GM18909 (cell line): ENCODE data around the gene PLCB1.

Source experiments
- ATAC-seq: cut with Tn5 transposase; IDR thresholded peaks from one replicate; pipeline ENCODE4 v1.9.1; 2021; ENCODE audit warnings: mild to moderate bottlenecking; ENCODE audit not compliant: unreplicated experiment, poor library complexity

The PLCB1 gene

GRCh38 chr20:8786383-8786782 lies 654.3 kb downstream of the PLCB1 start:
- no peak for ATAC-seq

DNA sequence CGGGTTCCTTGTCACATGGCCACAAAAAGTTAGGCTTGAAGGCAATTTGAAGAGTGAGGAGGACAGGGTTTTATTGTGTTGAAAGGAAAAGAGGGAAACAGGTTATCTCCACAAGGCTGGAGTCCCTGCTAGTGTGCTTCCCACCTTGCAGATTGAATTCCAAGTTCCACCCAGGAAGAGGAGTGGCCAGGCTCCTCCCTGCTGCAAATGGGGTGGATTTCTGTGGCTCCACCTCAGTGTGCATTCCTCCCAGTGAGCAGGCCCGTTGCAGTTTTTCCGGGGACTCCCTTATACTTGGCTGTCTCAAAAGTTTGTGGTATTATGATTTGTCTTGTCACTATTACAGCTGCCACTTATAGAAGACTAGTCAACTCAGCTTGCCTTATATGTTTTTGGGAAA lies 655.0 kb downstream of the PLCB1 start:
- ATAC-seq, result no peak

GRCh38 chr20:8788275-8788674 lies 656.2 kb downstream of the PLCB1 start:
- ATAC-seq, result no peak

DNA sequence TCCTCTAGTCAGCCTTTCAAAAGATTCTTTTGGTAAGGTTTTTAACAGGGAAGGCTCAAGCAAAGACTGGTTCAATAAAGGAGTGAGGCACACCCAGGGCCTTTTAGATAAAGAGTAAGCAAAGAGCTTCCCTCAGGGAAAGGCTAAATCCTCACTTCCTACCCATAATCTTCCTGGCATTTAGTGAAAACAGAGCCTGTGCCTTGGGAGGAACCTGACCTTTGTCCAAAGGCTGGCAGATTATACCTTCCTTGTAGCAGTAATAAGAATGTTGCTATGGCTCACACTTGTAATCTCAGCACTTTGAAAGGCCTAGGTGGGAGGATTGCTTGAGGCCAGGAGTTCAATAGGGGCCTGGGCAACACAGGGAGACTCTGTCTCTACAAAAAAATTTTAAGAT lies 656.8 kb downstream of the PLCB1 start:
- ATAC-seq, result no peak

DNA sequence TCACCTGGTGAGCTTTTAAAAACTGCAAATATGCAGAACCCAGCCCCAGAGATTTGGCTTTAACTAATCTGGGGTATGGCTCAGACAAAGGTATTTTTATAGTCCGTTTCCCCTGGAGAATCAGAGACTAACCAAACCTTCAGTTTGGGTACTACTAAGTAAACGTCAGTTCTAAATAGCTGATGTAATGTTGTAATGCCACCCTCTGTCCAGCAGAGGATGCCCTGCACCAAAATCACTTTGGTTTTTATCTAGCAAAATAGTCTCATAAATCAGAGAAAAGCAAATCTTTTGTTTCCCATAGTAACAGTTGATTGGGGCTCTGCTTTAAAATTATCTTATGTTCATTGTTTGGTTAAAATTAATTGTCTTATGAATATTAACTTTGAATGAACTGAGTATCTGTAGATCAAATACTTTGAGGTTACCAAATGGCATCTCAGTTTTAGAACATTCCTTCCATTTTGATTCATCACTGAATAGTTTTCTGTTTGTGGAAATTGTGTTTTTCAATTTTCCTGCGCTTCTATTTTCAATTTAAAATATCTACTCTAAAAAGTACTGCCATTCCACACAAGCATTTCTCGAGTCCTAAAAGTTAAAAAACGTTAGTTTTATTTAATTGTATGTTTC lies 658.5 kb downstream of the PLCB1 start:
- ATAC-seq, result peak; percentile 61

DNA sequence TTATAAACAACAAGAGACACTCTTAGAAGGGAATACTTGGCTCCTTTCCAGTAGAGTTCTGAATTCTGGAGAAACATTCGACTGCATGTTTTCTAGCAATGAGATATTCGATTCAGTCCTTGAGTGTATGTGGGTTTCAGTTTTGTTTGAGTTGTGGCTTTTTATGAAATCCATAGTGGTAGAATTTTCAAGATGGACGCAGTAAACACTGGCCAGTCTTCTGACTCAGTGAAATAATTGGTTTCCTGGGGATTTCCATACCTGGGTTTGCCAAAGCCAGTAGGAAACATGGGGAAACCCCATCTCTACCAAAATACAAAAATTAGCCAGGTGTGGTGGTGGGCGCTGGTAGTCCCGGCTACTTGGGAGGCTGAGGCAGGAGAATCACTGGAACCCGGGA lies 663.3 kb downstream of the PLCB1 start:
- no peak for ATAC-seq

DNA sequence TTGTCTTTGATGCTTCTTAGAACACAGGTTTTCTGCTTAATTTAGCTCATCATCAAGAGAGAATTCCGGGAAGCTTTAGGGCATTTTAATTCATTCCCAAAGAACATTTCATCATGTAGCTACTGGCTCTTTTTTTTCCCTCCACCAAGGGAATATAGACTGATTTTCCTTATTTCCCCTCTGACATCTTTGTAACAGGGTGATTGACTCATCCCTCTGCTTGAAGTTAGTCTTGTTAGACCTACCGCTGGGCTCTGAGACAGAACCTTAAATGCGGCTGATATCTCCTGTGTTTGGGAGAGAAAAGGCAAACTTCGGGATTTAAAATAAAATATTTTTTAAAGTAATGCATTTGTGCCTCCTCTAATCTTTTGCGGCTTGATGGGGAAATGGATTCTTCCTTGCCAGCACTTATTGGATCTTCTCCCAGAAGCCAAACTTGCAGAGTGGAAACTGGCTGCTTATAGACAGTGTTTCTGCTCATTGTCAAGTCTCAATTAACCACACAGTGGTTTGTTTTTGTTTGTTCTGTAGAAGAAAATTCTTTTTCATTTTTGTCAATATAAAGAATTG lies 664.1 kb downstream of the PLCB1 start:
- ATAC-seq, result no peak

DNA sequence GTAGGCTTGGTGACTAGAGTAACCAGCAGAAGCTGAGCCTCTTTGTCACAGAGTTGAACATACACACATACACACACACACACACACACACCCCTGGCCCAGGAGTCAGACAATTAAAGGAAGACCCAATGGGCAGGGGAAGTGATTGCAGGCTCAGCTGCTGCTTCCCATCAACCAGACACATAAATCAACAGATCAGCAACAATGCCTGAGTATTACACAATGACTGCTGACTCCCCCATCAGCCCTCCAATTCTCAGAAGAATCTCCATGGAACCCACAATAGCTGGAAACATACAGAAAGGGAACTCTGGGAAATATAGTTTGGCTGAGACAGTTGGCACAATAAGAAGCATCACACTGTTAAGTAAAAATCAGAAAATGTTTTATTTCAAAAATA lies 666.4 kb downstream of the PLCB1 start:
- no peak for ATAC-seq

DNA sequence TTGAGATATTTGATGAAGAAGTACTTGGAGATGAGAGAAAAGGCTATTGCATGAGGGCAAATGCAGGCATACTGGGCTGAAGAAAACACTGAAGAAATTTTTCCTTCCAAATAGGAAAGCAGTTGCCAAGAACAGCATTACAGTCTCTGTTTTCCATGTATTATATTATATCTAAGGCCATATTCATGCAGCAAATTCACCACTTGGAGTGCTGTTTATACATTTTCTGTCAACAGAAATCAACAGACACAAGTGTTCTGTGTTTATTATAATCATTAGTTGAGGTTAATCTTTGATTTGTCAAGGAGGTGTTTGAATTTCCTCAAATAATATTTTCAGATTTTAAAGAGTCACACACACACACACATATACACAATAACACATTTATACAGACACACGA lies 668.0 kb downstream of the PLCB1 start:
- no peak for ATAC-seq

DNA sequence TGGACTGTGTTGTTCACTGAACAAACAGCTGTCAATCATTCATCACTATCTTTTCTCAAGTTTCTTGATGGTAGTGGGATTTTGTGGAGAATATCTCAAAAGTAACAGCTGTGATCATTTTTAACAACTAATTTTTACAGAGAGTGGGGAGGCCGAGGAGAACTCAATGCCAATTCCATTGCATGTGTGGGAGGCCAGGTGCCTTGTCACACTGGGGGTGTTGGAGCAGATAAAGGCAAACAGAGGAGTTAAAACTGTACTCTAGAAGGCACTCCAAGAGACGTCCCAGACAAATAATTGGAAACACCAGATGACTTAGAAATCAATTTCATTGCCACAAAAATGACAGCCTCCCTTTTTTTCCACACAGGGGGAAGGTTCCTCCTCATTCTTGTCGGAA lies 669.6 kb downstream of the PLCB1 start:
- no peak for ATAC-seq

DNA sequence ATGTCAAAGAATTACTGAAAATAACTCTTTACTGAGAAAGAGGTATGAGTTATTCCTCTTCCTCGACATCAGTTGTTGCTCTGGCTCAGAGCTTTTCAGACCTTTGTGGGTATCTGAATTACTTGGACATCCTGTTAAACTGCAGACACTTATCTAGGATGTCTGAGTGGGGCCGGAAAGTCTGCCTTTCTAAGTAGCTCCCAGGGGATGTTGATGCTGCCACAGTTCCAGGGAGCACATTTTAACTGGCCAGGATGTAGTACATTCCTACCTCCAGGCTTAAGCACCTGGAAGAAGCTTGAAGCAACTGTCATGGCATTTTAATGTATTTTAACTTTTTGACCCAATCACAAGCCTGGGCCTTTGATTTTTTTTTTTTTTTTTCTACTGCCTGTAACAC lies 671.0 kb downstream of the PLCB1 start:
- no peak for ATAC-seq

DNA sequence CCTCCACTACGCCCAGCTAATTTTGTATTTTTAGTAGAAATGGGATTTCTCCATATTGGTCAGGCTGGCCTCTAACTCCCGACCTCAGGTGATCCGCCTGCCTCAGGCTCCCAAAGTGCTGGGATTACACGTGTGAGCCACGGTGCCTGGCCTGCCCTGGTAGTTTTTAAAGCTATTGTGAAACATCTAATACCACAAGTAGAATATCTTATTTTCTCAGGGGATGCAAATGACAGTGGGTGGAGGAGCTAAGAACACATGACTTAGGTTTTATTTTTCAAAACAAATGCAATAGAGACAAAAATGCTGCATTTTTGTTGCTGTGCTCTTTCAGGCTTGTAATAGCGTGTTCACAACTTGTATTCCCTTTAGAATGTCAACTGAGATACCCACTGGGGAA lies 671.9 kb downstream of the PLCB1 start:
- no peak for ATAC-seq

GRCh38 chr20:8805737-8806442 lies 673.8 kb downstream of the PLCB1 start:
- ATAC-seq, result no peak

DNA sequence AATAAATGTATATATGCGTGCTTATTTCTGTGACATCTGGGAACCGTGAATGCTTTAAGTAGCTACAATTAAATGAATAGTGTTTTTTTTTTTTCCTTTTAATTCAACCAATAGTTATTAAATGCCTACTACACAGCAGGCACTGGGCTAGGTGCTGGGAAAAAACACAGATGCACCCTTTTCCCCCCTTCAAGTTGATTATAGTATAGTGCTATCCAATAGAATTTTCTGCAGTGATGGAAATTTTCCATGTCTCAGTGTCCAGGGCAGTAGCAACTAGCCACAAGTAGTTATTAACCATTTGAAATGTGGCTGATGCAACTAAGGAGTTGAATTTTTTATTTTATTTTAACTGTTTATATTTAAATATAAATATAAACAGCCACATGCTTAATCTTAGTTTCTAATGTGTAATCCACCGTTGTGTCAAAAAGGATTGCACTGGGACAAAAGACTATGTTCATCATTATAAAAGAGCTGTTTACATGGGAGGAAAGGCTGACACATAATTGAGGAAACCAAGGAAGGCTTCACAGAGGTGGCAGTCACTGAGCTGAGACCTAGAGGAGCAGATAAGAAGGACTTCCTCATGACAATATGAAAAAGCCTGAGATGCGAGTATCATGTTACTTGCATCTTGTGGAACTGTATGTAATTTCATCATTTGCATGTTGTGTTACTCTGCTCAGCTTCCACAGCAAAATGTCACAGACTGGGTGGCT lies 675.6 kb downstream of the PLCB1 start:
- ATAC-seq, result no peak

- ATAC-seq, result no peak
Measured at GRCh38 chr20:8808202-8808535, 676.1 kb downstream of the PLCB1 start.

DNA sequence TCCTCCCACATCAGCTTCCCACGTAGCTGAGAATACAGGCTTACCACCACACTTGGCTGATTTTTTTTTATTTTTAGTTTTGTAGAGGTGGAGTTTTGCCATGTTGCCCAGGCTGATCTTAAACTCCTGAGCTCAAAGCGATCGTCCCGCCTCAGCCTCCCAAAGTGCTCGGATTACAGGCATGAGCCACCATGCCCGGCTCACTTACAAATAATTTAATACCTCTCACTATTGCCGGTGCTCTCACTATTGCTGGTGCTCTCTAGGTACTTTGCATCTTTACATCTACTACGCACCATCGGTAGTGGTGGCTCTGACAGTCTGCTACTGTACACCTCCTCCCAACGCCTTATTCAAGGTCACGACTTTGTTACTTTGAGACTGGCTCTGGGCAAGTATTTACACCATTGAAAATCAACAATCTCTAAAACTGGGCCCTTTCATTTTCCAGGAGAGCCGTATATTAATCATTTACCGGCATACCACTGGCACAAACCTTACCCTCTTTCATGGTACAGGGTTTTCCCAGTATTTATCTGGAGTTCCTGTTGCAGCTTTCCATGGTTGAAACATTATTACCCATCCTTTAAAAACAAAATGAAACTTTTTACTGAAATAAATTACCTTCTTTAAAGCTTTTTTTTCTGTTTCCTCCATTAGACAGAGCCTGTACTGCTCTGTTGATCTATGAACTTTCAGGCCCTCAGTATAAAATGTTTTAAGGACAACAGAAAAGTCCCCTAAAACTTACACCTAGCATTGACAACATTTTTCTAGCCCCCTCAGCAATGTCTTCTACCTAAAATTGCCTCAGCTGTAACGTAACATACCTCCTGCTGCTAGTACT lies 677.3 kb downstream of the PLCB1 start:
- ATAC-seq, result no peak

GRCh38 chr20:8811801-8812594 lies 679.9 kb downstream of the PLCB1 start:
- ATAC-seq, result no peak

- no peak for ATAC-seq
Measured at GRCh38 chr20:8812817-8813216, 680.8 kb downstream of the PLCB1 start.

DNA sequence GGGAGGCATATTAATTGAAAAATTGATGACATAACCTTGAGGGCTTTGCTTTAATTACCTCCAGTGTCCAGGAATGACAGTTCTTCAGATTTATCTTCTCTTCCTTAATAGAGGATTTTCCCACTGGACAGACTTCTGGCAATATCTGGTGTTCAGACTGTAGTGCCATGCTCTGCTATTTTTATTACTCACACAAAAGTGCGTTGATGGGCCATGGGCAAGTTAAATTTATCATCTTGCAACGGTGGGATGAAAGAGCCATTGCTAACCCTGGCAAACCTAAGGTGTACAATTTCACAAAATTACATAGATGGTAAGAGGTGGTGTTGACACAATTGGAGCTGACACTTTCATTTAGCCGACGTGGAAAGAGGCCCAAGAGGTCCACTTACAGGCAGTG lies 683.1 kb downstream of the PLCB1 start:
- ATAC-seq, result no peak

DNA sequence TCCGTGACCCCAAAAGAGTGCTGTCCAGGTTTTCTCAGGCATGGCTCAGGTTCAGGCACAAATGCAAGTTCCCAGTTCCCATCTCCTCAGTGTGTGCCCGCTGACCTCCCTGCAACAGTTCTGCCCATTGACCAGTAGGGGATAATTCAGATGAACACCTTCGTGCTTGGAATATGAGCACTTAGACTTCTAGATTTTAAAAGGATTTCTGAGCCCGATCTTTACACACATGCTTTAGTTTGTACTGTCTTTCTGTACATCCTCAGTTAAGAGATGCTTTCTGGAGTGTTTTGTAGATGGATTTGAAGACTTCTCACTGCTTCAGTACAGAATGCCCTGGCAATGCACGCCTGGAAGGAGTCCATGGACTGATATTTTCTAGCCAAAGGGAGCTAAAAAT lies 697.2 kb downstream of the PLCB1 start:
- no peak for ATAC-seq
